ENCODE measurements around the gene SOD2.
"Not testable (repeated sequence)": the region's sequence is repeated elsewhere in the genome, so short reads cannot be mapped to it uniquely, and the experiment has no call there.

SOD2 gene

GRCh38 chr6:159715605-159716004 lies 22.6 kb upstream of the SOD2 start:
- DNase-seq: no peak

GRCh38 chr6:159715166-159715565 lies 22.1 kb upstream of the SOD2 start:
- no peak for DNase-seq

- DNase-seq: no peak
Measured at GRCh38 chr6:159714404-159714803, 21.4 kb upstream of the SOD2 start.

GRCh38 chr6:159713984-159714383 lies 20.9 kb upstream of the SOD2 start:
- no peak for DNase-seq

- DNase-seq: not testable (repeated sequence)
Measured at GRCh38 chr6:159712389-159712788, 19.3 kb upstream of the SOD2 start.

GRCh38 chr6:159710603-159711002 lies 17.6 kb upstream of the SOD2 start:
- DNase-seq: not testable (repeated sequence)

GRCh38 chr6:159701413-159701999 lies 8.5 kb upstream of the SOD2 start:
- no peak for DNase-seq

GRCh38 chr6:159700970-159701369 lies 7.9 kb upstream of the SOD2 start:
- DNase-seq: no peak

GRCh38 chr6:159695984-159696383 lies 2.9 kb upstream of the SOD2 start:
- no peak for DNase-seq

GRCh38 chr6:159693894-159694545 lies 979 bp upstream of the SOD2 start:
- DNase-seq: peak; percentile 78

- peak; percentile 60 for DNase-seq
Measured at GRCh38 chr6:159692303-159693127, 526 bp downstream of the SOD2 start.

- DNase-seq: no peak
Measured at GRCh38 chr6:159691963-159692287, 1.1 kb downstream of the SOD2 start.

- peak; percentile 77 for DNase-seq
Measured at GRCh38 chr6:159691133-159691962, 1.7 kb downstream of the SOD2 start.

- DNase-seq: not testable (repeated sequence)
Measured at GRCh38 chr6:159690135-159690534, 2.9 kb downstream of the SOD2 start.

GRCh38 chr6:159689001-159689400 lies 4.0 kb downstream of the SOD2 start:
- DNase-seq: no peak

- no peak for DNase-seq
Measured at GRCh38 chr6:159688266-159688905, 4.7 kb downstream of the SOD2 start.

GRCh38 chr6:159687341-159687740 lies 5.7 kb downstream of the SOD2 start:
- DNase-seq: no peak

- no peak for DNase-seq
Measured at GRCh38 chr6:159686703-159687102, 6.3 kb downstream of the SOD2 start.

- no peak for DNase-seq
Measured at GRCh38 chr6:159686040-159686439, 7.0 kb downstream of the SOD2 start.

GRCh38 chr6:159684013-159684304 lies 9.1 kb downstream of the SOD2 start:
- DNase-seq: no peak

- no peak for DNase-seq
Measured at GRCh38 chr6:159682810-159683209, 10.2 kb downstream of the SOD2 start.

- no peak for DNase-seq
Measured at GRCh38 chr6:159682295-159682694, 10.7 kb downstream of the SOD2 start.
